ENCODE measurements around the gene TRIM23.

TRIM23 gene

GRCh38 chr5:65630981-65631380, 6.8 kb upstream of the TRIM23 start:
- no peak overlapping the region for H2AFZ ChIP-seq (ENCODE audit: low read length)
- H3K4me3 ChIP-seq (ENCODE audit: low read length, poor library complexity, severe bottlenecking): no peak overlapping the region
- H3K9me2 ChIP-seq (replicated peaks; ENCODE audit: low read depth, low read length): no peaks in the 10 kb centered on the region
- peaks cover 21% of the 10 kb centered on the region for H3K4me1 ChIP-seq (ENCODE audit: insufficient read depth, low read length, poor library complexity, severe bottlenecking)
- no peak overlapping the region for H3K9ac ChIP-seq (ENCODE audit: low read depth, low read length, poor library complexity, severe bottlenecking)
- no peaks in the 10 kb centered on the region for H3K27me3 ChIP-seq (ENCODE audit: insufficient read depth, low read length, poor library complexity, severe bottlenecking)
- no peak for TF ChIP-seq CTCF (conservative IDR thresholded peaks at IDR 0.05; ENCODE audit: low read length)
- no peak for TF ChIP-seq EZH2phosphoT487 (IDR thresholded peaks at IDR 0.05; ENCODE audit: borderline replicate concordance)
- no peaks in the 10 kb centered on the region for H3K36me3 ChIP-seq (ENCODE audit: insufficient read depth, low read length)
- peaks cover 2% of the 10 kb centered on the region; the same call in 1 of the 2 replicates for H3F3A ChIP-seq (ENCODE audit: low read depth)
- H3K4me2 ChIP-seq (ENCODE audit: low read depth, low read length, poor library complexity, severe bottlenecking): no peak overlapping the region
- H4K20me1 ChIP-seq (ENCODE audit: insufficient read depth, low read length, poor library complexity, severe bottlenecking): peaks cover 4% of the 10 kb centered on the region
- H3K79me2 ChIP-seq (ENCODE audit: insufficient read depth, low read length): peaks cover 31% of the 10 kb centered on the region
- no peaks in the 10 kb centered on the region for H3K9me3 ChIP-seq (ENCODE audit: insufficient read depth, low read depth, low read length)

GRCh38 chr5:65625743-65626142, 1.6 kb upstream of the TRIM23 start:
- TF ChIP-seq CTCF (conservative IDR thresholded peaks at IDR 0.05; ENCODE audit: low read length) (no peak), EZH2phosphoT487 (IDR thresholded peaks at IDR 0.05; ENCODE audit: borderline replicate concordance) (no peak)
- Histone ChIP-seq H2AFZ (ENCODE audit: low read length) (no peak overlapping the region), H3K4me3 (ENCODE audit: low read length, poor library complexity, severe bottlenecking) (peak overlapping the region; percentile 96), H3K4me2 (ENCODE audit: low read depth, low read length, poor library complexity, severe bottlenecking) (peak overlapping the region; percentile 80), H3K79me2 (ENCODE audit: insufficient read depth, low read length) (peaks cover 65% of the 10 kb centered on the region), H3K9me2 (replicated peaks; ENCODE audit: low read depth, low read length) (no peaks in the 10 kb centered on the region), H3K4me1 (ENCODE audit: insufficient read depth, low read length, poor library complexity, severe bottlenecking) (peaks cover 43% of the 10 kb centered on the region), H3F3A (ENCODE audit: low read depth) (no peaks in the 10 kb centered on the region), H3K9me3 (ENCODE audit: insufficient read depth, low read depth, low read length) (no peaks in the 10 kb centered on the region), H3K36me3 (ENCODE audit: insufficient read depth, low read length) (no peaks in the 10 kb centered on the region), H3K27me3 (ENCODE audit: insufficient read depth, low read length, poor library complexity, severe bottlenecking) (no peaks in the 10 kb centered on the region), H3K9ac (ENCODE audit: low read depth, low read length, poor library complexity, severe bottlenecking) (peak overlapping the region; percentile 84), H4K20me1 (ENCODE audit: insufficient read depth, low read length, poor library complexity, severe bottlenecking) (peaks cover 11% of the 10 kb centered on the region)

GRCh38 chr5:65624571-65625555, 730 bp upstream of the TRIM23 start, which contains the start of the genes SHLD3 and TRAPPC13:
Gene SHLD3, plus strand, starts transcription at chr5:65625027. Its CDS starts 4,561 bp downstream, at chr5:65629588.
Gene TRAPPC13, plus strand, starts transcription at chr5:65625027. Its CDS starts 34 bp downstream, at chr5:65625061.
- Histone ChIP-seq H3K79me2 (ENCODE audit: insufficient read depth, low read length) (peaks cover 67% of the 10 kb centered on the region), H3K4me2 (ENCODE audit: low read depth, low read length, poor library complexity, severe bottlenecking) (peak within 1 kb of the TSS; percentile 80), H3F3A (ENCODE audit: low read depth) (no peaks in the 10 kb centered on the region), H3K27me3 (ENCODE audit: insufficient read depth, low read length, poor library complexity, severe bottlenecking) (no peaks in the 10 kb centered on the region), H4K20me1 (ENCODE audit: insufficient read depth, low read length, poor library complexity, severe bottlenecking) (peaks cover 7% of the 10 kb centered on the region), H2AFZ (ENCODE audit: low read length) (peak within 1 kb of the TSS; percentile 94), H3K9ac (ENCODE audit: low read depth, low read length, poor library complexity, severe bottlenecking) (peak within 1 kb of the TSS; percentile 84), H3K9me2 (replicated peaks; ENCODE audit: low read depth, low read length) (no peaks in the 10 kb centered on the region), H3K9me3 (ENCODE audit: insufficient read depth, low read depth, low read length) (no peaks in the 10 kb centered on the region), H3K4me3 (ENCODE audit: low read length, poor library complexity, severe bottlenecking) (peak within 1 kb of the TSS; percentile 96), H3K4me1 (ENCODE audit: insufficient read depth, low read length, poor library complexity, severe bottlenecking) (peaks cover 38% of the 10 kb centered on the region), H3K36me3 (ENCODE audit: insufficient read depth, low read length) (no peaks in the 10 kb centered on the region)
- TF ChIP-seq EZH2phosphoT487 (IDR thresholded peaks at IDR 0.05; ENCODE audit: borderline replicate concordance): no peak

Measured in Loucy (cell line).